ENCODE results near the gene SEC63. TPM values are rescaled to one million over a fixed set of nuclear protein-coding genes. Genes with fewer than 3 reads are reported as not detected.
A peak's percentile ranks its signal among the peaks of the same experiment; 100 is the strongest.

SEC63 gene
- 311 TPM for total RNA-seq (ENCODE audit: unreplicated experiment)
- long read RNA-seq, full-length matches to known transcripts: 6 of 56 reads
- long read RNA-seq, partial matches to known transcripts: 37 of 56 reads
- long read RNA-seq, other reads (novel, unspliced or antisense): 13 of 56 reads

GRCh38 chr6:107957909-107958688 lies at the start of gene SEC63:
Gene SEC63 (minus strand): TSS chr6:107958208. CDS start chr6:107958009, 199 bp downstream.
- Mint-ChIP-seq H3K9me3 (ENCODE audit: unreplicated experiment) (peaks cover 22% of the 10 kb centered on the region), H3K4me3 (ENCODE audit: unreplicated experiment) (peak within 1 kb of the TSS; percentile 99)
- TF ChIP-seq CTCF (IDR thresholded peaks at IDR 0.05; ENCODE audit: partially characterized antibody, unreplicated experiment): no peak

GRCh38 chr6:108005961-108006360 lies 48.0 kb upstream of the SEC63 start:
- DNase-seq: no peak
- no peak overlapping the region for H3K27ac Mint-ChIP-seq (ENCODE audit: unreplicated experiment)
- peaks cover 12% of the 10 kb centered on the region for H3K36me3 Mint-ChIP-seq (ENCODE audit: unreplicated experiment)
- H3K9me3 Mint-ChIP-seq (ENCODE audit: unreplicated experiment): peaks cover 15% of the 10 kb centered on the region
- peaks cover 17% of the 10 kb centered on the region for H3K4me1 Mint-ChIP-seq (ENCODE audit: low read depth, unreplicated experiment)
- no peak overlapping the region for H3K4me3 Mint-ChIP-seq (ENCODE audit: unreplicated experiment)
- H3K27me3 Mint-ChIP-seq (ENCODE audit: unreplicated experiment): peaks cover 16% of the 10 kb centered on the region
- no peak for TF ChIP-seq CTCF (IDR thresholded peaks at IDR 0.05; ENCODE audit: partially characterized antibody, unreplicated experiment)

More at GRCh38 chr6:107957909-107958688, at the start of gene SEC63:
- peak; percentile 99 for DNase-seq
- Mint-ChIP-seq H3K27me3 (ENCODE audit: unreplicated experiment) (peaks cover 16% of the 10 kb centered on the region), H3K4me1 (ENCODE audit: low read depth, unreplicated experiment) (peaks cover 13% of the 10 kb centered on the region), H3K36me3 (ENCODE audit: unreplicated experiment) (no peaks in the 10 kb centered on the region), H3K27ac (ENCODE audit: unreplicated experiment) (peak within 1 kb of the TSS; percentile 99)

- peaks cover 12% of the 10 kb centered on the region for H3K36me3 Mint-ChIP-seq (ENCODE audit: unreplicated experiment)
- no peak overlapping the region for H3K27ac Mint-ChIP-seq (ENCODE audit: unreplicated experiment)
- no peak for TF ChIP-seq CTCF (IDR thresholded peaks at IDR 0.05; ENCODE audit: partially characterized antibody, unreplicated experiment)
- DNase-seq: no peak
- H3K27me3 Mint-ChIP-seq (ENCODE audit: unreplicated experiment): peaks cover 16% of the 10 kb centered on the region
- H3K9me3 Mint-ChIP-seq (ENCODE audit: unreplicated experiment): peaks cover 15% of the 10 kb centered on the region
- no peak overlapping the region for H3K4me3 Mint-ChIP-seq (ENCODE audit: unreplicated experiment)
- peaks cover 17% of the 10 kb centered on the region for H3K4me1 Mint-ChIP-seq (ENCODE audit: low read depth, unreplicated experiment)
Observed at GRCh38 chr6:108004861-108005260, 46.9 kb upstream of the SEC63 start.

- Mint-ChIP-seq H3K36me3 (ENCODE audit: unreplicated experiment) (no peaks in the 10 kb centered on the region), H3K27ac (ENCODE audit: unreplicated experiment) (peak overlapping the region; percentile 95), H3K9me3 (ENCODE audit: unreplicated experiment) (peaks cover 8% of the 10 kb centered on the region), H3K27me3 (ENCODE audit: unreplicated experiment) (peaks cover 15% of the 10 kb centered on the region), H3K4me3 (ENCODE audit: unreplicated experiment) (peak overlapping the region; percentile 72), H3K4me1 (ENCODE audit: low read depth, unreplicated experiment) (peaks cover 17% of the 10 kb centered on the region)
- DNase-seq: peak; percentile 75
- no peak for TF ChIP-seq CTCF (IDR thresholded peaks at IDR 0.05; ENCODE audit: partially characterized antibody, unreplicated experiment)
Observed at GRCh38 chr6:108002365-108003221, 44.6 kb upstream of the SEC63 start.

Data from glutamatergic neuron (in vitro differentiated cells).